OCI-LY7 (cell line): ENCODE data around the gene OR51L1.

Experiments used
- CTCF ChIP-seq: fragments of 200-600 bp; sonication (generic); conservative IDR thresholded peaks from 2 replicates; pipeline ENCODE4 v1.5.1; 2014; ENCODE audit warnings: mild to moderate bottlenecking, antibody characterized with exemption, low read length, moderate library complexity, mixed read lengths
- EZH2phosphoT487 ChIP-seq: fragments of 200-600 bp; sonication (generic); IDR thresholded peaks from 2 replicates; pipeline ENCODE4 v1.6.1; 2018; ENCODE audit warnings: low read depth, borderline replicate concordance, mild to moderate bottlenecking, mixed run types, antibody characterized with exemption, low read length, moderate library complexity, mixed read lengths

- no peak for TF ChIP-seq CTCF
- no peak for TF ChIP-seq EZH2phosphoT487
These were observed 27.3 kb downstream of the OR51L1 start for GRCh38 chr11:5021996-5022395.
